ENCODE measurements around the gene ZNF223.

The ZNF223 gene

DNA sequence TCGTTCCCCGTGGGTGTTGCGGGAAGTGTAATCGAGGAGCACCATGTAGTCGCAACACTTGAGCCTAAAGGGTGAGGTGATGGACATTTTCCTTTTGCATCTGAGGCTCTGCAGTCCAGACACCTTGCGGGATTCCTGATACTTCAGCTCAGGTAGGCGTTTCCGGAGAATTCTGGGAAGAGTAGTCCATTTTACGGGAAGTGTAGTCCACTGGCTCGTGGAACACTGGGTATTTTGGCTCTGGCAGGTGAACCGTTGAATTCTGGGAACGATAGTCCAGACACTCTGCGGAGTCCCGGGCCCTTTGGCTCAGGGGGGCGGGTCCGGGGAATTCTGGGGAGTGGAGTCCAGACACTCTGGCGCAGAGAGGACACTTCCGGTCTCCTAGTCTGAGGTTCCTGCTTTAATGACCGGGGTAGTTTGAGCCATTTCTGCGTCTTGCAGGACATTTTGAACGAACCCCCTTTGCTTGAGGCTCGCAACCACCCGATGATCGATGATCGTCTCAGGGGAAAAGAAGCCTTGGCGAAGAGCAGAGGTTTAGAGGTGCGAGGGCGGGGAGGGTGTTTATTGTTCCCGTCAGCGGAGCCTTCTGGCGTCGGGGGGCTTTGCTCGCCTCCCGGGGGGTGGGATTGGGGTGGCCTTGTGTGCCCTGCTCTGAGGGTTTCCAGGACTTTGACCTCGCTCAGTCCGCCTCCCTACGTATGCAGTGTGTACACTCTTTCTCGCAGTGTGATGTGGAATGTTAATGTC lies at the start of gene ZNF223:
Gene ZNF223 (plus strand): TSS at position 387 of the 753 bp plus-strand sequence. CDS start 3,141 bp downstream, outside the sequence.
- peak; percentile 91 to 94 for DNase-seq

DNA sequence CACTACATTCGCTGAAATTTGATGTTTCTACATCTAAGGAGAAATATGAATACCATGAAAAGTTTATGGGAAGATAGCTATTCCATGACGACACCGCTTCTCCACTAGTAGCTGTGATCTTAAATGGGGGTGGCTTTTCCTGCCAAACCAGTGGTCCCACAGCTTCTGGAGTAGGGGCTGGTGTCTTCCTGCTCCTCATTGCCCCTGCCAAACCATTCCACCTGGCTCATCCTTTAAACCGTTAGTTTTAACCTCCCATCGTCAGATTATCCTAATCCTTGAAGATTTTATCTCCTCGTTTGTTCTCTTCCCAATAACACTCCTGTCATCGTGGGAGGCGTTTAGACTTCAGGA lies 49.6 kb upstream of the ZNF223 start:
- DNase-seq: no peak

DNA sequence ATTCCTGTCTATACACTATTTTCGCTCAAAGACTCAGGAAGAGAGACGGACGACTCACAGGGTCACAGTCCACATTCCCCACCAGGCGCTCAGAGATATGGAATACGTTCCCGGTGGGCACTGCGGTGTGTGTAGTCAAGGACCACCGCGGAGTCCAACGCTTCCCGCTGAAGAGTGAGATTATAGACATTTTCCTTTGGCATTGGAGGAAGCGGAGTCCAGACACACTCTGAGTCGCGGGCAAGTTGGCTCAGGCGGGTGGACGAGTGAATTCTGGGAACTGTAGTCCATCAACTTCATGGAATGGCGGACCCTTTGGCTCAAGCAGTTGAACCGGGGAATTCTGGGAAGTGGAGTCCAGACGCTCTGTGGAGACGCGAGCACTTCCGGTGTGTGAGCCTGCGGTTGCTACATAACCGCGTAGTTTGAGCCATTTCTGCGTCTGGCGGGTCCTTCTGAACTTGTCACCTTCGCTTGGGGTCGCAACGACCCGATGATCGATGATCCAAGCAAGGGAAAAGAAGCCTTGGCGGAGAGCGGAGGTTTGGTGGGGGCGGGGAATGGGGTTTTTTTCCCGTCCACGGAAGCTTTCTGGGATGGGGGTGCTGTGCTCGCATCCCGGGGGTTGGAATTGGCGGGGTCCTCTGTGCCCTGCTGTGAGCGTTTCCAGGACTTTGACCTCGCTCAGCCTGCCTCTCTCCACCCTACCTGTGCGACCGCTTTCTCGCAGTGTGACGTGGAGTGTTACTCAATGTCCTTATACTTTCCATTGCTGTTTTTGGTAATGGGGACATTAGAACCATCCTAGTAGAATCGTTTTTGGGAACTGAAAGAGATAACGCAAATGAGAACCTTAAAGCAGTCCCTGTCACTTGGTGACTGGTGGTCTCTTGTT lies 49.0 kb upstream of the ZNF223 start, which contains the start of gene ZNF230:
Gene ZNF230 (plus strand): TSS at position 392 of the 895 bp plus-strand sequence. CDS start 4,122 bp downstream, outside the sequence.
- peak; percentile 85 to 94 for DNase-seq

DNA sequence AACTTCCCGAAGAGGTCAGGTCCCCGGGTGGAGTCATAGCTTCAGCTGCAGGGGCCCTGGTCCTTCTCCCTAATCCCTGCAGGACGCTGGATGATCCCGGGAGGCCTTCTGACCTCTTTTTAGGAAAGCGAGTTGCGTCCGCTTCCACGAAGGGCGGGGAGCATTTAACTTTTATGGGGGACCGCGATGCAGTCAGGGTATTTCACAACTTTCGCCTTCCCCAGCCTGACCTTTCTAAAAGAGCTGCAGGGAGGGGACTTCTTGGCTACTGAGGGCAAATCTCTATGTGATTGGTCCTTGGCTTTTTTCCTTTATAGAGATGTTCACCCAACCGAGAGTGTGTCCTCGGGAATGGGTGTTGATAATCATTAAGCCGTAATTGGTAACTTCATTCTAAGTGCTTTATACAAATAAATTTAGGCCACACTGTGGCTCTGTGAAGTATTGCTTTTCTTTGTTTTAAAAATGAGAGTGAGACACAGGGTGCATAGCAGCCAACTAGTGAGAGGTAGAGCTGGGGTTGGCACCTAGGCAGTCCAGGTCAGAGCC lies 48.3 kb upstream of the ZNF223 start:
- peak in 1 of 2 experiments; percentile 7 for DNase-seq

DNA sequence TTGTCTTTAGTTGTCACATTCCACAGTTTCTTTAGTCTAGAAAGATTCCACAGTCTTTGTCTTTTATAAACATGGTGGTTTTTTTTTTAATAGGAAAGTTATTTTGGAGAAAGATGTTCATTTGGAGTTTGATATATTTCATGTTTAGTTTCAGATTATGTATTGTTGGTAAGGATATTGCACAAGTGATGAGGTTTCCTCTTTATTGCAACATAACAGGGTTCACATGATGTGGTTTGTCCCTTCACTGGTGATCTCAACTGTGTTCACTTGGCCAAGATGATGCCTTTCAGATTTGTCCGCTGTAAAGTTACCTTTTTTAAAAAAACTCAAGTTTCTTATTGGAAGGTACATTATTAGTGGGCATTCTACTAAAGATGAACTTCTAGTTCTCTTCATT lies 45.9 kb upstream of the ZNF223 start:
- DNase-seq: no peak

DNA sequence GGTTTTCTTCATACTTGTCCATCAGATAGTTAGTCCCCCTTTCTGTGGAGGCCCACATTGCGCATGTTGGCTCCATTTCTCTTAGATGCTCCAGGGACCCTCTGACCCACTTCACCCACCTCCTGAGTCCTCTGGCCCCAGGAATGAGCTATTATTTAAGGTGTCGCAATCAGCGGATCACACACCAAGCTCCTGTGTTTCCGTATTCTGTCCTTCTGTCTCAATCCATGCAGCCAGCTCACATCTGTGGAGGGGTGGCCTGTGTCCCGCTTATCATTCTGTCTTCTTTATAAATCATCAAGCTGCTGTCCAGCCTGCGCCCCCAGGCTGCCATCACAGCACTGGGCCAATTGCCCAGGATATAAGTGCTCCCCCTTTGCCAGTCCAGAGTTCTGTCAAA lies 44.4 kb upstream of the ZNF223 start:
- no peak for DNase-seq

DNA sequence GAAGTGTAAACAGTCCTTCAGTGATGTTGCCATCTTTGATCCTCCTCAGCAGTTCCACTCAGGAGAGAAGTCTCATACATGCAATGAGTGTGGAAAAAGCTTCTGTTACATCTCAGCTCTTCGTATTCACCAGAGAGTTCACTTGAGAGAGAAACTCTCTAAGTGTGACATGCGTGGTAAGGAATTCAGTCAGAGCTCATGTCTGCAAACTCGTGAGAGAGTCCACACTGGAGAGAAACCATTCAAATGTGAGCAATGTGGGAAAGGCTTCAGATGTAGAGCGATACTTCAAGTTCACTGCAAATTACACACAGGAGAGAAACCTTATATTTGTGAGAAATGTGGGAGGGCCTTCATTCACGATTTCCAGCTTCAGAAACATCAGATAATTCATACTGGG lies 41.4 kb upstream of the ZNF223 start:
- no peak for DNase-seq

DNA sequence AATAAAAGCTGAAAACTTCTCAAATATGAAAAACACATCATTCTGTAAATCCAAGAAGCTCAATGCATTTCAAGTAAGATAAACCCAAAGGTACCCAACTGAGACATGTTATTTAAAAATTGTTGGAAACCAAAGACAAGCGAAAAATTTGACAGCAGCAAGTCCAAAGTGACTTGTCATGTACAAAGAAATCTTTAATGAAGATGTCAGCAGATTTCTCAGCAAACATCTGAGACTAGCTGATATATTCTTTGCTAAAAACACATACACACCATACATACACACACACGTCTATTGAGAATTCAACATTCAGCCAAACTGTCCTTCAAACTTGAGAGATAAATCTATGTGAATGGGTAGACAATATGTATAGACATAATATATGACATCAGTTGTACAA lies 32.3 kb upstream of the ZNF223 start:
- no peak for DNase-seq

DNA sequence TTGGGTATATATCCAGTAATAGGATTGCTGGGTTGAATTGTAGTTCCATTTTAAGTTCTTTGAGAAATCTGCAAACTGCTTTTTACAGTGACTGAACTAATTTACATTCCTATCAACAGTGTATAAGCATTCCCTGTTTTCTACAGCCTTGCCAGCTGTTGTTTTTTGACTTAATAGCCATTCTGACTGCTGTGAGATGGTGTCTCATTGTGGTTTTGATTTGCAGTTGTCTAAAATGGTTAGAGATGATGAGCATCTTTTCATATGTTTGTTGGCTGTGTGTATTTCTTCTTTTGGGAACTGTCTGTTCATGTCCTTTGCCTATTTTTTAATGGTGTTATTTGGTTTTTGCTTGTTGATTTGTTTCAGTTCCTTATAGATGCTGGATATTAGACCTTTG lies 30.6 kb upstream of the ZNF223 start:
- no peak for DNase-seq

DNA sequence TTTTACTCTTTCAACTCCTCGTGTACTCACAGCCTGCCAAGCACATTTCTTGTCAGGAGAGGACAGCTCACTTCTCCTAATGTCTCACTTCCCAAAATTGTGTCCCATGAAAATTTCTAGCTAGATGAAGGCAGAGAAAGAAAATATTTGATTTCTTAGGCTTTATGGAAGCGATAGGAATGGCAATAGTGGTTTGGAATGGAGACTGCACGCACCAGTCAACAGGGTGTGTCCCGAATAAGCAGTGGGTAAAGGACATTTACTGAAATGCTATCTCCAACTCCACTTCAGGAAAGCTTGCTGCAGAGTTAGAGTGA lies 27.0 kb upstream of the ZNF223 start:
- DNase-seq: no peak

DNA sequence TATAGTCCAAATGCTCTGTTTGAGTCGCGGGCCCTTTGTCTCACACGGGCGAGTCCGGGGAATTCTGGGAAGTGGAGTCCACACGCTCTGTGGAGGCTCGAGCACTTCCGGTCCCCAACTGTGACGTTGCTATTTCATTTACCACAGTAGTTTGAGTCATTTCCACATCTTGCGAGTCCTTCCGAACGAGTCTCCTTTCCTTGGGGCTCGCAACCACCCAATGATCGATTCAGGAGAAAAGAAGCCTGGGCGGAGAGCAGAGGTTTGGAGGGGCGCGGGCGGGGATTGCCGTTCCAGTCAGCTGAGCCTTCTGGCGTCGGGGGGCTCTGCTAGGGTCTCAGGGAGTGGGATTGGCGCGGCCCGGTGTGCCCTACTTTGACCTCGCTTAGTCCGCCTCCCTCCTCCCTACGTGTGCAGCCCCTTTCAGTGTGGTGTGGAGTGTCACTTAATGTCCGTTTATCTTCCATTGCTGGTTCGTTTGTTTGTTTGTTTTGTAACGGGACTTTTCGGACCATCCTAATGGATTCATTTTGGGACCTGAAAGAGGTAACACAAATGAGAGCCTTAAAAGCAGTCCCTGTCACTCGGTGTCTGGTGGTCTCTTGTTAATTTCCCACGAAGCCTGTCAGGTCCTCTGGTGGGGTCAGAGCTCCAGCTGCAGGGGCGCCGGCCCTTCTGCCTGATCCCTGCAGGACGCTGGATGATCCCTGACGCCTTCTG lies 26.5 kb upstream of the ZNF223 start, which contains the start of gene ZNF222:
Gene ZNF222 (plus strand): TSS at position 163 of the 720 bp plus-strand sequence. CDS start 58 bp downstream, at position 221.
- peak; percentile 46 to 74 for DNase-seq

DNA sequence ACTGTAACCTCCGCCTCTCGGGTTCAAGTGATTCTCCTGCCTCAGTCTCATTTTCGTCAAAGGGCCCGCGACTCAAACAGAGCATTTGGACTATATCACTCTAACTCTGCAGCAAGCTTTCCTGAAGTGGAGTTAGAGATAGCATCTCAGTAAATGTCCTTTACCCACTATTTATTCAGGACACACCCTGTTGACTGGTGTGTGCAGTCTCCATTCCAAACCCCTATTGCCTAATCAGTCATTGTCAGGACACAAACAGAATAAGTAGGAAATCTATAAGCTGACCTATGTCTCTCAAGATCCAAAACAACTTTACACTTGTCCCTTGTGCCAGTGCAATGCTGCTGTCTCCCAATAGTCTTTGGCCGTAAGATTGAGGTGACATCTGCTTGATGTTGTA lies 25.2 kb upstream of the ZNF223 start:
- DNase-seq: no peak

DNA sequence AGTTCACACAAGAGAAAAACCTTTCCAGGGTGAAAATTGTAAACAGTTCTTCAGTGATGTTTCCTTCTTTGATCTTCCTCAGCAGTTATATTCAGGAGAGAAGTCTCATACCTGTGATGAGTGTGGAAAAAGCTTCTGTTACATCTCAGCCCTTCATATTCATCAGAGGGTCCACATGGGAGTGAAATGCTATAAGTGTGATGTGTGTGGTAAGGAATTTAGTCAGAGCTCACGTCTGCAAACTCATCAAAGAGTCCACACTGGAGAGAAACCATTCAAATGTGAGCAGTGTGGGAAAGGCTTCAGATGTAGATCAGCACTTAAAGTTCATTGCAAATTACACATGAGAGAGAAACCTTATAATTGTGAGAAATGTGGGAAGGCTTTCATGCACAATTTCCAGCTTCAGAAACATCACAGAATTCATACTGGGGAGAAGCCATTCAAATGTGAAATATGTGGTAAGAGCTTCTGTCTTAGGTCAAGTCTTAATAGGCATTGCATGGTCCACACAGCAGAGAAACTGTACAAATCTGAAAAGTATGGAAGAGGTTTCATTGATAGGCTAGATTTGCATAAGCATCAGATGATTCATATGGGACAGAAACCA lies 19.7 kb upstream of the ZNF223 start:
- DNase-seq: no peak

DNA sequence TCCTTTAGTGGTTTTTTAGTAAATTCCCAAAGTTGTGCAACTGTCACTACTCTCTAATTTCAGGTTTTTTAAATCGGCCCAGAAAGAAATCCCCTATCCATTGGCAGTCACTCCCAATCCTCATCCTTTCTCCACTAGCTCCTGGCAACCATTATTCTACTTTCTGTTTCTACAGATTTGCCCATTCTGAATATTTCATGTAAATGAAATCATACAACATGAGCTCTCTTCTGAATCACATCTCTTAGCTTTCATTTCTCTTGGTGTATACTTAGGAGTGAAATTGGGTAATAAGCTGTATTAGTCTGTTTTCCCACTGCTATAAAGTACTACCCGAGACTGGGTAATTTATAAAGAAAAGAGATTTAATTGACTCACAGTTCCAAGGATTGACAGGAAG lies 9.7 kb upstream of the ZNF223 start:
- no peak for DNase-seq

DNA sequence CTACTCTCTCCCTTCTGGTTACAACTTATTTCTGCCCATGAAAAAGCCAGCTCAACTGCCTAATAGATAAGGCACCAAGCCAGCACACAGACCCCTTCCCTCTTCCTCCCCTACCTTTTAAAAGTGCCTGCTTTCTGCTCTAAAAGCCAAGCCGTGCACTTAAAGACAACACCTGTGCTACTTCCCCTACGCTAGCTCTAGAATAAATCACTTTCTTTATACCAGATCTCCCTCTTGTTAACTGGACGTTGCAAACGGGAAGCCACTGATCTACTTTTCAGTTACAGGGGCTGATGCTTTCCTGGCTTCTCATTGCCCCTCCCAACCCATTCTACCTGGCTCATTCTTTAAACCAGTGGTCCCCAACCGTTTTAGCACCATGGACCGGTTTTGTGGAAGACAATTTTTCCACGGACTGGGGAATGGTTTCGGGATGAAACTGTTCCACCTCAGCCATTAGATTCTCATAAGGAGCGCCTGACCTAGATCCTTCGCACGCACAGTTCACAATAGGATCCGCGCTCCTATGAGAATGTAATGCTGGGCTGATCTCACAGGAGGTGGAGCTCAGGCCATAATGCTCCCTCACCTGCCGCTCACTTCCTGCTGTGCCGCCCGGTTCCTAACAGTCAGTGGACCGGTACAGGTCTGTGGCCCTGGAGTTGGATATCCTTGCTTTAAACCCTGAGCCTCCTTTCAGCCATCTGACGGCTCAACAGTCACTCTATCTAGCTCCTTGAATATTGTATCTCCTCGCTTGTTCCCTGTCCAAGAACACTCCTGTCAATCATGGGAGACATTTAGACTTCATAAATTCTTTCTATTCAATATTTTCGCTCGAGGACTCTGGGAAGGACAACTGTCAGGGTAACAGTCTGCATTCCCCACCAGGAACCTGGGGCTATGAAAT lies 841 bp upstream of the ZNF223 start:
- DNase-seq: peak in 1 of 2 experiments; percentile 15

DNA sequence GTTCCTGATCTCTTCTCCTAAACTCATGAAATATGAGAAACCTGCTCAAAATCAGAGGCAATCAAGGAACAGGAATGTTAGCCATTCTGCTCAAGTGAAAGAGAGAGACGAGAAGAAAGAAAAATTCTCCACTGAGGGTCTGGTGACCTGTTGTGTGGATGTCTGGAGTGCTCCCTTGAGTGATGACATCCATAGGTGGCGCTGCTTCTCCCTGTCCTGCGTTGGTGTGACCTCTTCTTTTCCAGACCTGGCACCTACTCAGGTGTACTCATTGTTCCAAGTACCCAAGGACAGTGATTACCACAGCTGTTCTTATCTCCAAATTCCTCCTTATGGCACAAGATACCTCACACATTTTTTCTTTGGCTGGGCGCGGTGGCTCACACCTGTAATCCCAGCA lies 4.0 kb downstream of the ZNF223 start:
- no peak for DNase-seq

DNA sequence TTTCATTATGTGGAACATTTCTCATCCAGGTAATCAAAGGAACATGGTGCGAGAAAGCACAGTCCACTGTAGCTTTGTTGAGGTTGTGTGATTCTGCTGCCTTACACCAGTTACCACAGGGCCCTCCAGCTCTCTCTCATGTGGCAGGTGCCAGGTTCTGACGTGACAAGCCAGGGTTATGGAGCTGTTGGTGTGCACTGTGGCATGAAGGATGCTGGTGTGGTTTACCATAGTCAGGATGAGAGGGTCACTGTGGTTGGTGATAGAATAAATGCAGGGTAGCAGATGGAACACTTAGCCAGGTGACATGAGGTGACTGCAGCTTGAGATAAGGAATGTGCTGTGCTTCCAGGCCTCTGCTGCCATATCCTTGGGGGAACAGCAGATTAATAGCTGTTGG lies 7.4 kb downstream of the ZNF223 start:
- DNase-seq: no peak

DNA sequence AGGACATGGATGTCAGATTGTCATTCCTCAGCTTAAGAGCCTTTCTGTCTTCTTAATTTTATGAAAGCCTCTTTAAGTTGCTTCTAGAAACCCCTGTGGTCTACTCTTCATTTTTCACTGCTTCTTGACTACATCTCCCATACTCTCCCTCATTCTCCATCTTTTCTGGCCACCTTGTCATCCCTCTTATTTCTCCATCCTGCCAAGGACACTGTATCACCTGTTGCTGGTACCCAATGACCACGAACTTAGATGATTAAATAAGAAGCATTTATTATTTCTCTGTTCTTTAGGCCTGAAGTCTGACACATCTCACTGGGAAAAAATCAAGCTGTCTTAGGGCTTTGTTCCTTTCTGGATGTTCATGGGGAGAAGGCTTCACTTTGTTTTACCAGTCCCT lies 9.2 kb downstream of the ZNF223 start:
- DNase-seq: no peak

DNA sequence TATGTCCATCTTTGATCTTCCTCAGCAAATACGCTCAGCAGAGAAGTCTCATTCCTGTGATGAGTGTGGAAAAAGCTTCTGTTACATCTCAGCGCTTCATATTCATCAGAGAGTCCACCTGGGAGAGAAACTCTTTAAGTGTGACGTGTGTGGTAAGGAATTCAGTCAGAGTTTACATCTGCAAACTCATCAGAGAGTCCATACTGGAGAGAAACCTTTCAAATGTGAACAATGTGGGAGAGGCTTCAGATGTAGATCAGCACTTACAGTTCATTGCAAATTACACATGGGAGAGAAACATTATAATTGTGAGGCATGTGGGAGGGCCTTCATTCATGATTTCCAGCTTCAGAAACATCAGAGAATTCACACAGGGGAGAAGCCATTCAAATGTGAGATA lies 14.5 kb downstream of the ZNF223 start:
- DNase-seq: no peak

DNA sequence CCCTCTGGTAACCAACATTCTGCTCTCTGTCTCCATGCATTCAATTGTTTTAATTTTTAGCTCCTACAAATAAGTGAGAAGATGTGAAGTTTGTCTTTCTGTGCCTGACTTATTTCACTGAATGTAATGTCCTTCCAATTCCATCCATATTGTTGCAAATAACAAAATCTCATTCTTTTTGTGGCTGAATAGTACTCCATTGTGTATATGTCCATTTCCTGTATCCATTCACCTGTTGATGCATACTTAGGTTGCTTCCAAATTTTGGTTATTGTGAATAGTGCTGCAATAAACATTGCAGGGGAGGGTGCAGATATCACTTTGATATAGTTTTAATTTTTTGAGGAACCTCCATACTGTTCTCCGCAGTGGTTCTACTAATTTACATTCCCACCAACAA lies 17.6 kb downstream of the ZNF223 start:
- no peak for DNase-seq

DNA sequence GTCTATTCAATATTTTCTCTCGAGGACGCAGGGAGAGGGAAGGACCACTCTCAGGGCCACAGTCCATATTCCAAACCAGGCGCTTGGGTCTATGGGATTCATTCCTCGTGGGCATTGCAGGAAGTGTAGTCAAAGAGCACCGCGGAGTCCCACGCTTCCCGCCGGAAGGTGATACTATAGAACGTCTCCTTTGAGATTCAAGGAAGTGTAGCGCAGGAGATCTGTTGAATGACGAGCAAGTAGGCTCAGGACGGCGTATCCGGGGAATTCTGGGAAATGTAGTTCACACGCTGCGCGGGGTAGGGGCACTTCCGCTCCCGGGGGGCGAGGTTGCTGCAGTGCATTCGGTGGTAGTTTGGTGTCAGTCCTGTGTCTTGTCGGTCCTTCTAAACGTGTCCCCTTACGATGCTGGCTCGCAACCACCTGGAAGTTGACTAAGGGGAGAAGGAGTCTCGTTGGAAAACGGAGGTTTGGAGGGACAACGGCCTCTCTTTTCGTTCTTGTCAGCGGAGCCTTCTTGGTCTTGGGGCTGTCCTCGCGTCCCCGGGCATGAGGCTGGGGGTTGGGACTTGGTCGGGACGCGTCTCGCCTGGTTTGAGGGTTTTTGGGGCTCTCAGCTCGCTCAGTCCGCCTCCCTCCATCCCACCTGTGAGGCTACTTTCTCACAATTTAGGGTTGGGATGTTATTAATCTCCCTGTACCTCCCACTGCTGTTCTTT lies 20.1 kb downstream of the ZNF223 start, which contains the start of gene ZNF284:
Gene ZNF284 (plus strand): TSS at position 336 of the 719 bp plus-strand sequence. CDS start 4,231 bp downstream, outside the sequence.
- DNase-seq: peak; percentile 80 to 93
